GM18505 (cell line): ENCODE measurements around the gene PPIL6.

Experiments used
- ATAC-seq: cut with Tn5 transposase; IDR thresholded peaks from one replicate; pipeline ENCODE4 v1.9.1; 2021; ENCODE audit not compliant: unreplicated experiment
- POLR2A ChIP-seq: IDR thresholded peaks from 4 replicates; pipeline ENCODE4 v1.6.1; 2011; ENCODE audit warnings: borderline replicate concordance; ENCODE audit not compliant: insufficient read depth, insufficient read length; ENCODE audit errors: extremely low read depth

PPIL6 gene

DNA sequence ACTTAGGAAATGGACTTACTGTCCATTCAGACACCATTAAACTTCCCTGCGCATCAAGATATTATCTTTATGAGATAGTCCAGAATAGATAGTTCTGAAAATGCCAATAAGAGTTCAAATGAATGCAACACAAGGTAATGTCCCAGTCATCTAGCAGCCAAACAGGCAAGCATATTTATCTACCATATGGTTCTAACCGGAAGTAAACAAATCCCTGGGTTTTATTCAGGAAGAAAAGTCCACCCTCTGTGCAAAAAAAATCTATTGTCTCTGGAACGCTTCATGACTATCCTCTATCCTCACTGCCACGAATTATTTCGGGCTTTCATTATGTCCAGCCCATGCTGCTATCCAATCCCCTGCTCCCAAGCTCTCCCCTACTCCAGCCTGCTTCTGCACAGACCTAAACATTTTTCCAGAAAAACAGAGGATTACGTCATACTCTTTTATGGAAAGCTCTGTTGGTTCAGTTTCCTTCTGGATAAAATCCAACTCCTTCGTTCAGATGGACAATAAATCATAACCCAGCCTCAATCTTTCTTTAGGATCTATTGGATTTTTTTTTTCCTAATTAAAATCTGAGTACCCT lies 11.4 kb downstream of the PPIL6 start:
- no peak for TF ChIP-seq POLR2A
- ATAC-seq = no peak

DNA sequence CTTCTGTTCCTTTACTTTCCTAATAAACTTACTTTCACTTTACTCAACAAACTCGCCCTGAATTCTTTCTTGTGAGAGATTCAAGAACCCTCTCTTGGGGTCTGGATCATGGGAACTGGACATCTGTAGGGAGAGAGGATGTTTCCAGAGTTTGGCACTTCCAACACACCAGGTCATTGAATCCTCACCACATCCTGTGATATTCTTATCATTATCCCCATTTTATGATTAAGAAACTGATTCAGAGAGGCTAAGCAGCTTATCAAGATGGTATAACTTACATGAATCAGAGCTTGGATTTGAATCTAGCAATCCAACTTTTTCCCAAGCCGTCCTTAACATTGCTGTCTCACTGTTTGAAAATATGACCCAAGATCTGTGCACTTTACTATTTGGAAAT lies 15.5 kb downstream of the PPIL6 start:
- TF ChIP-seq POLR2A = no peak
- ATAC-seq = no peak

- TF ChIP-seq POLR2A = no peak
- ATAC-seq = no peak
These were observed 19.2 kb downstream of the PPIL6 start for GRCh38 chr6:109421184-109421583.

DNA sequence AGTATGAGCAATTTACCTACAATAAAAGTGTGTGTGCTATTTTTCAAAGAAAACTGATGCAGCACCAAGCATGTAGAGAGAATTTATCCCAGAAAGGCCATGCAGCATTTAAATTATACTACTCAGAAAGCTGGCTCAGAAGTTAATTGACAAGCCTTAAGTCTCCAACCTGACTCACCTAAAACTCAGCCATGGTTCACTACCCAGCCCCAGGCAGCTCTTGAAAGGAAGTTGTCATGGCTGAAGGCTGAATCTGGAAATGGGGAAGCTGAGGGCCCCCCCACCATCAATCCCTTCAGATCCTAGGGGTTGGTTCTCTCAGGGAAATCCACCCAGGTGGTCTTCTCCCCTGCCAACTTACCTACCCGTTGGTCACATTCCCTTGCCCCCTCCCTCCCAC lies 19.7 kb downstream of the PPIL6 start:
- no peak for TF ChIP-seq POLR2A
- ATAC-seq = no peak

- ATAC-seq = no peak
- no peak for TF ChIP-seq POLR2A
These were observed 22.8 kb downstream of the PPIL6 start for GRCh38 chr6:109417646-109418045.

GRCh38 chr6:109411034-109411433 lies 29.4 kb downstream of the PPIL6 start:
- no peak for TF ChIP-seq POLR2A
- no peak for ATAC-seq

DNA sequence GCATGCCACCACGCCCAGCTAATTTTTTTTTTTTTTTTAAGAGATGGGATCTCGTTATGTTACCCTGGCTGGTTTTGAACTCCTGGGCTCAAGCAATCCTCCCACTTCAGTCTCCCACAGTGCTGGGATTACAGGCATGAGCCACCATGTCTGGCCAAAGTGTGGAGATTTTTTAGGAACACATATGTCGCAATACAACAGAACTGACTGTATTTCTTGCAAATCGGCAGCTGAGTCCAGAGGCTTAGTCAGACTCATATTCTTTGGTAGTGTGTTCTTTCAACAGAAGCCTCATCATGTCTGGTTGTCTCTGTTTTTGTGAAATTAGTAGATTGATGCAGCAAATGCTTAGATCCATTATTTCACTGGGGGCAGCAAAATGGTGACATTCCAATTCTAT lies 34.2 kb downstream of the PPIL6 start:
- no peak for TF ChIP-seq POLR2A
- no peak for ATAC-seq

DNA sequence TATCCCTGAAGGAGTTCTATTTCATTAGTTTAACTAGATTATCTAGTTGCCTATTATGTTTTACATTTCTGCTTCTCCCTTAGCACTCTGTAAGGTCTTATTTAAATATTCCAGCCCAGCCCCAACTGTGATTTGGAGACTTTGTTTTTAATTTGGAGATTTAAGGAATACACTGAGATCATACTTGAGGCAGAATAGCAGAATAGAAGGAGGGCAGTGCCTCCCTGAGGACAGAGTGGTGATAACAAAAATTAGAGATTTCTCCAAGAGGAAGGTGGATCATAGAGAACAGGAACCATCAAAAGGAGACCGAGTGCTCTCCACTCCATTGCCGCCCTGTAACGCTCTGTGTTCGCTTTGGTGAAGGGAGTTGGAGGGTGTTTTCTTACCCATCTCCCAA lies 43.4 kb downstream of the PPIL6 start:
- no peak for ATAC-seq
- TF ChIP-seq POLR2A = no peak

DNA sequence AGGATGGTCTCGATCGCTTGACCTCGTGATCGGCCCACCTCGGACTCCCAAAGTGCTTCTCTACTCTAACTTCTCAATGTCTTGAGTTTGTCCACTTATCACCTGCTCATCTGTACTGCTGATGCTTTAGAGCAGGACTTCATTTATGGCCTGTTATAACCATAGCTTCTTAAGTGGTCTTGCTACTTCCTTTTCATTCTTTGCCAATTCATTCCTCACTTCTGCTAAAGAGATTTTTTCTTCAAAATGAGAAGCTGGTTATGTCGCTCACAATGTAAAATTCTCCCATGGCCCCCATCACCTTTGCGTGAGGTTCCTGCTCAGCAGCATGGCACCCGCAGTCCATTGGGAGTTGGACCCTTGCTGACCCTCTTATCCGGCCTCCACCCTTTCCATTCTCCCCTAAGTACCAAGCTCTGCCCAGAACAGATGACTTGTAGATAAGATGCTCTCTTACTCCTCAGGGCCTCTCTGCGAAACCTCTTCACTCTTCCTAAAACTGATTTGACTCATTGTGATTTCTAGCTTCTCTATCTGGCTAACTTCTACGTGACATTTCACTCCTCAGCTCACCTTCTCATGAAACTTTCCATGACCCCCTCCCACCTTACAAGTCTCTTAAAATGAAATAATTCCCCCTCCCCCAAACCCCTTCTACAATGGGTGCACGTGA lies 44.2 kb downstream of the PPIL6 start:
- TF ChIP-seq POLR2A = no peak
- ATAC-seq = no peak

- no peak for TF ChIP-seq POLR2A
These were observed 46.5 kb downstream of the PPIL6 start for GRCh38 chr6:109393886-109394281.

DNA sequence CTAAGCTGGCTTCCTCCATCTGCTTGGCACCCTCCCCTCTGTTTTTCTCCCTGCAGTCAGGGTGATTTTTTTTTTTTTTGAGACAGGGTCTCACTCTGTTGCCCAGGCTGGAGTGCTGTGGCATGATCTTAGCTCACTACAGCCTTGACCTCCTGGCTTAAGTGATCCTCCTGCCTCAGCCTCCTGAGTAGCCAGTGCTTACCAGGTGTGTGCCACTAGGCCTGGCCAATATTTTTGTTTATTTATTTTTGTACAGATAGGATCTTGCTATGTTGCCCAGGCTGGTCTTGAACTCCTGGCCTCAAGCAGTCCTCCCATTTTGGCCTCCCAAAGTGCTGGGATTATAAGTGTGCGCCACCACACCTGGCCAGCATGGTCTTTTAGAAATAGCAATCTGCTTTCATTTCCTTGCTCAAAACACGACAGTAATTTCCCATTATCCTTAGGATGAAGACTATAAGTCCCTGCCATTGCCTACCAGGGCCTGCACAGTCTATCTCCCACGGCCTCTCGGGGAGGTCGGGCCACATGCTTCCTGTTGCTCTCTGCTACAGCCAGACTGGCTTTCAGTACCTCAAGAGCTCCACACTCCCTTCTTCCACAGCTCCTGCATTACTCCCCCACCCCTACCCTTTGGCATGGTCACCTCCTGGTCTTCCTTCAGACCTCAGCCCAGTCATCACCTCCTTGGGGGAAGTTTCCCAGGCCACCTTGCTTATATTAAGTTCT lies 47.1 kb downstream of the PPIL6 start:
- TF ChIP-seq POLR2A = no peak
- no peak for ATAC-seq

More at GRCh38 chr6:109393886-109394281, 46.5 kb downstream of the PPIL6 start:
- ATAC-seq = no peak

GRCh38 chr6:109389650-109390274 lies 50.7 kb downstream of the PPIL6 start:
- TF ChIP-seq POLR2A = no peak
- ATAC-seq = no peak

GRCh38 chr6:109388265-109388664 lies 52.2 kb downstream of the PPIL6 start:
- no peak for TF ChIP-seq POLR2A
- no peak for ATAC-seq
